D341Med (cell line): ENCODE measurements around the gene IFFO2.

Experiments
- DNase-seq: peaks from one replicate; pipeline ENCODE4 v3.0.0; 2012; ENCODE audit warnings: low spot score

Gene IFFO2

GRCh38 chr1:18919197-18919905, 37.1 kb downstream of the IFFO2 start:
- DNase-seq = no peak

DNA sequence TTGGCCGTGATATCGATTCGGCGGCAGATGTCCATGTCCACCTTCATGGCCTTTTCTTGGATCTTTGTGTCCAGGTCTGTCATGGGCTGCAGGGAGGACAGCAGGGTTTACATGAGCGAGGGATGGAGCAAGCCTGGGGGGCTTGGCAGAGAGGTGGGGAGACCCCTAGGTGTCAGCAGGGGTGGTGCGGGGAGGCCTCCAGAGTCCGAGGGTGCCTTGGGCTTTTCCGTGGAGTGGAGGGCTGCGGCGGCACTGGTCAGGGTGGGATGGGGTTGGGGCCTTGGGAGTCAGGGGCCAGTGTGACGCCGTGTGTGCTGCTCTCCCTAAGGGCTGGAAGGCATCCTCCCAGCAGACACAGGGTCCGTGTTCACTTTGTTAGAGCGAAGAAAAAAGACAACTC, 38.1 kb downstream of the IFFO2 start:
- no peak for DNase-seq

DNA sequence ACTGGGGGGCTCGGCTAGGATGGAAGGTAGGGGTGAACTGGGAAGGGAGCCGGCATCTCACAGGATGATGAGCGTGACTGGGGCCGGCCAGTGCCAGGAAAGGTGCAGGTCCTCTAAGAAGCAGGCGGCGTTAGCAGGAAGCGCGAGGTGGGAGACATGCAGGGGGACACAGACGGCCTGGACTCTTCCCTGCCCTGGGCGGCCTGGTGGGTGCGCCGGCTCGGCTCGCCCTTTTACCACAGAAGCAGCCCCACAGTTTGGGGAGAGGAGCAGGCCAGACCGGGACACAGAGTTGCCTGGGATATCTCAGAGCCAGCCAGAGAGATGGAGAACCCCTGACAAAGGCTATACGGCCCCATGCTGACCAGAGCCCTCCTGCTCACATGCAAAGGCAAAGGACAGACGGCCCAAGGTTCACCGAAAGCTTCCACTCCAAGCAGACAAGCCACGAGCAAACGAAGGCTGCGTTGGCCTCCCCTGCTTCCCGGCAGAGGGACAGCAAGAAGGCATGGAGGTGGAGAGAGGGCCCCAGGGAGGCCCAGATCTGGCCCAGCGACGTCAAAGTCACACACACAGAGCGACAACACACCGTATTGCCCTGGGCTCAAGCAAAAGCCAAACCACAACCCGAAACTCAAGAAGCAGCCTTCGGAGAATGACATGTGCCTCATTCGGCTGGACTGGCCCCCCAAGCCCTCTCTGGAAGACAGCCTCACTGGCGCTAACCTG, 39.2 kb downstream of the IFFO2 start:
- no peak for DNase-seq

- DNase-seq = no peak
Measured at GRCh38 chr1:18915341-18915740, 41.1 kb downstream of the IFFO2 start.

DNA sequence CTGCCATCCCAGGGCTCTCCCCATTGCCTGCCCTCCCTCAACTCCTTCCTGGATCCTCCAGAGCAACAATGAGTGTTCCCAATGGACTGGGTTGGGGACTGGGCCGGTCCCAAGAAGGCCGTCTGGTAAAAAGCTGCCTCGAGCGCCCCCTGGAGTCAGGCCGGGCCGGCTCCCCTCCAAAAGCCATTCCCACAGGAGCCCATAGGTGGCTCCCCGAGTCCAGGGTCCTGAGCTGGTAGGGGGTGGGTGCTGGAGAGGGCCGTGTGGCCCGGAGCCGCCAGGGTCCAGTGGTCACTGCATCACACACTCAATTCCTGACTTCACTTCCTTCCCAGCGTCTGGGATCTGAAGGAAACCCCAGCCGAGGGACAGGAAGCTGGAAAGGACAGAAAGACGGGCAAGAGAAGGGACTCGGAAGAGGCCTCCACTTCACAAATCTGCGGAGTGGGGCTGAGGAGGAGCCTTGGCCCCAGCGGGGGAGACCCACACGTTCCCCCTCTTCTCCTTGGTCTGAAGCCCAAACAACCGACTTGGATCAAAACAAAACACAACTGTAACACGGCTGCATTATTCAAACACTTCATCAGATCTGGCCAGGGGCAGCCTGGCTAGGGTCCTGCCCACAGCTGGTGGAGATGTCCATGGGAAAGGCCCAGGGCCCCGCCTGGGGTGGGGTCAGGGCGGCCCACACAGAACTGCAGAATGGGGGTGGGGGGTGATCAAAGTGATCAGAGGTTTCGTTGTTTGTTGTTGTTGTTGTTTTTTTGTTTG, 43.2 kb downstream of the IFFO2 start:
- DNase-seq = peak; percentile 90

DNA sequence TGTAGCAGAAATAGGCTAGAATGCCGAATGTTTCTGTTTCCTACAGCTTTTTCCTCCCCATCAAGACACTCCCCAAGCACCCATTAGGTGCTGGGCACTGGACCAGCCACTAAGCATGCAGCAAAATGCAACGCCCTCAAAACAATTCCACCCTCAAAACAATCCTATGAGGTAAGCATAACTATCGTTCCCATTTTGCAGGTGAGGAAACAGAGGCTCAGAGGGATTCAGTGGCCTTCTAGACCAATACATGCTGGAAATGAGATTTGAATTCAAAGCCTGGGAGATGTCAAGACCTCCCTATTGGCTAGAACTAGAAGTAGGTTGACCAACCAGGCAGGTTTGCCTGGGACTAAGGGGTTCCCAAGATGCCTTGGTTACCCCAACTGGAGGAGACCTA, 43.9 kb downstream of the IFFO2 start:
- no peak for DNase-seq

DNA sequence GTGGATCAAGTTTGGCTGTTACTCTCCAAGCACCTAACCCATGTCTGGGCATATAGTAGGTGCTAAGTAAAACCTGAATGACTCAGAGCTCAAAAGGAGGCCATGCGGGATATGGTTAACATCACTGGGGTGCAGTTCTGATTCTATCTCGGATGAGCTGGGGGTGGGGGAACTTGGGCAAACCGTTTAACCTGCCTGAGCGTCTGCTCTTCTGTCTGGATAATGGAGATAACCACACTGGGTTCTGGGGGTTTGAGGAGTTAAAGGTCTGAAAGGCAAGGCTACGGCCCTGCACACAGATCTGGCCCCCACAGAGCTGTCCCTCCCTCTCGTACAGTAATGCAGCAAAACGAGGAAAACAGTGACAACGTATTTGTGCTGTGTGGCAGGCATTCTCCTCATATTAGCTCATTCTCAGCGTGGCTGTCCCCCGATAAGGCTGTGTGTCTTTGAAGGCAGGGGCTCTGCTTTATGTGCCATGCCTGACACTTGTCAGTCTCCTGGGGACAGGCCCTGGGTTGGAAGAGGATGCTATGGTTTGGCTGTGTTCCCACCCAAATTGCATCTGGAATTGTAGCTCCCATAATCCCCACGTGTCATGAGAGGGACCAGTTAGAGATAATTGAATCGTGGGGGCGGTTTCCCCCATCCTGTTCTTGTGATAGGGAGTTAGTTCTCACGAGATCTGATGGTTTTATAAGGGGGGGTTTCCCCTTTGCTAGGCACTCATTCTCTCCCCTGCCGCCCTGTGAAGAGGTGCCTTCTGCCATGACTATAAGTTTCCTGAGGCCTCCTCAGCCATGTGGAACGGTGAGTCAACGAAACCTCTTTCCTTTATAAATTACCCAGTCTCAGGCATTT, 47.3 kb downstream of the IFFO2 start:
- DNase-seq = no peak

DNA sequence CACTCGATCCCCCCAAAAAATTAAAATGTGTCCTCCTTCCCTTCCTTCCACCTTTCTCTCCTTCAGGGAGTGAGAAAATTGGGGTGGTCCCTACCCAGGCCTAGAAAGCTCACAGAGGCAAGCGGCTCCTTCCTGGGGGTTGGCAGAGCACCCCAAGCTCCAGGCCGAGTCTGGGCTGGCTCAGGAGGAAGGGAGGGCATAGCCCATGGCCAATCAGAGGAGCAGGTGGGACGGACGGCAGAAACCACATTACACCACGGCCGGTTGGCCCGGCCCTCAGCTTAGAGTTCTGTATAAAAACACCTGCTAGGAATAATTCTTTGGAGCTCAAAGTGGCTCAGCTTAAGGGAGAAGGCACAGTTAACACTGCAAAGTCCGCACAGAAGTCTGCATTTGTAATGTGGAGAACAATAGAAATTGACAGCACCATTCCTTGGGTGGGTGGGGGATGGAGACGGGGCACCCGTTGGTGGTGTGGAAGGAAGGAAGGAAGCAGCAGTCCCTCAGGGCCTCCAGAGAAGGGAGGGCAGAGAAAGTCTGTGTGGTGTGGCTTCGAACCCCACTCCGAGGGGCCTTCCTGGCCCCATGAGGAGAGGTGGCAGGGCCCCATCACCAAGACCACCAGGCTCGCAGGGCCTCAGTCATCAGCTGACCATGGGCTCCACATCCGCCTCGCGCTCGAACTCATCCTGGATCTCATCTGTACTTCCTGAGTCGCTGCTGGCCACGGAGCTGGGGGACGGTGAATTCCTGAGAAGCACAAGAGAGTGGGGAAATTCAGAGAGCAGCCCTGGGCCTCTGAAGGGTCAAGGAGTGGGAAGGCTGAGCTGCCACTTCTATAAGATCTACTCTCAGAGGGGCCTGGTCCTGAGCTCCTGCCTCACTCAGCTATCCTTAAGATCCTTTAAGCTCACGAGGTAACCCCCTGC, 48.3 kb downstream of the IFFO2 start:
- DNase-seq = no peak

GRCh38 chr1:18907021-18907916, 49.2 kb downstream of the IFFO2 start:
- peak; percentile 64 for DNase-seq

DNA sequence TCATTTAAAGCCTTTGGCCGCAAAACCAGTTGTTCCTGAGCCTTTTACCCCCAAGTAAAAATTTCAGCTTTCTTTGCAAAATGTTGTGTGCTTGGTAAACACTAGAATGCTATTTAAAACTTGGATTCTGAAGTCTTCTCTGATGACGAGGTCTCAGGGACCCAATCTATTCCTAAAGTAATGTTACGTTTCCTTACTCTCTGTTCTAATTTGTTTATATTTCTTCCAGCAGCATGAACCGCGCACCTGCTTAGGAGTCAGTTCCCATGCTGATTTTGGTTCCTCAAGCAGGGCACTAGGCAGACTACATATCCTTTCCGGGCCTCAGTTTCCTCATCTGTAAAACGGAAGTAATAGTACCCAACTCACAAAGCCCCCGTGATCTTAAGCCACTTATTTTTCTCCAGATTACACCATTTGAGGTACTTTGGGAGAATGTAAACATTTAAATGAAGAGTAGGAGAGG, 53.2 kb downstream of the IFFO2 start:
- DNase-seq = no peak

DNA sequence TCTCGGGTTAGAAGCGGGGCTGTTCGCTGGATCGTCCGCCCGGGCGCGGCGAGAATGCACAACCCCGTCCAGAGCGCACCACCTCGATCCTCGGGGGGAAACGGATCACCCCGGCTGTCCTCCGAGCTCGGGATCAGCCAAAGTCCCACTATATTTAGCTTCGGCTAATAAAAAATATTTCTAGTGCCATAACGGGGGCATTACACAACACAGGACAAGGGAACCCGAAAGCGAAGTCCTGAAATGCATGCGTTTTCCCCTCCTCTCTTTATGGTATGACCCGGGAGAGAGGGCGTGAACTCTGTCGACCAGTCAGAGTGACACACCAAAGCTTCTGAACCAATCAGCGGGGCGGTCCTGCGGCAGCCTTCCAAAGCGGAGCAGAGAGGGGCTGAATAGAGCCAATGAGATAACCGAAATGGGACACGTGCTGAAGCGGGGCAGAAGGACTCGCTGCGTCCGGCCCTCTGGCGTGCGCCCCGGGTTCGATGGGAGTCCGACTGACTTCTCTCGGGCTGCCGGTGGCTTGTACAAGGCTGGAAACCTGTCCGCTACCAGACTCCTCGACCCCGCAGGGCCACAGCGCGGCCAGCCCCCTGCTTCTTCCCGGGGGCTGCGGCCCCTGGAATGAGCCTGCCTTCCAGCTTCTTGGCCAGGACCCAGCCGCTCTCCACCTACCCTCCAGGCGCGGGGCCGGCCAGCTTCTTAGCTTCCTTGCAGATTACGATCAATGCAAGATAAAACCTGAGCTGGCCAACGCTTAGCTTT, 53.8 kb downstream of the IFFO2 start, which contains the start of gene ALDH4A1:
ALDH4A1 (minus strand) TSS at position 33 of the 768 bp plus-strand sequence; CDS start at position 1, 32 bp downstream.
- DNase-seq = peak; percentile 94

DNA sequence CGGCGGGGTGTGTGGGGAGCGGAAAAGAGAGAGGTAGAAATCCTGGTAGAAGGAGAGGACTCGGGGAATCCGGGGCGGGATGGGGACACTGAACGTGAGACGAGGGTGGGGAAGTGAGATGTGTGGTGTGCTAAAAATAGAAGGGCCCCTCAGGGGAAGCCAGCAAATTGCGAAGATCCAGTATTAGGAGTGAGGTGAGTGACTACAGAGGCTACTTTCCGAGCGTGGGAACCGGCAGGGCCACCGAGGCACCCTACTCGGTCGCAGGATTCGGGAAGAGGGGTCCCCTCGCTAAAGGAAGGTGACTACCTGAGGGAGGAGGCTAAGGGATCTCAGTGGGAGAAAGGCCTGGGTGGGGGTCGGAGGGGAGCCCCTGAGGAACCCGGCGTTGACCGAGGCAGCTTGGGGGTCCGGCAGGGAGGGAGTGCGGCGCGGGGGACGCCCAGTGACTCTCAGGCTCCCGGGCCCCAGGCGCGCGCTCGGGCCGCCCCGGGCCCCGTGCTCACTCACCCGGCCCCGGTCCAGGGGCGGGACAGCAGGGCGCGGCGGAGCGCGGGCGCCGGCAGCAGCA, 54.4 kb downstream of the IFFO2 start:
- peak; percentile 50 for DNase-seq

GRCh38 chr1:18901147-18901951, 55.1 kb downstream of the IFFO2 start:
- no peak for DNase-seq

- no peak for DNase-seq
Measured at GRCh38 chr1:18900303-18900841, 56.1 kb downstream of the IFFO2 start.

DNA sequence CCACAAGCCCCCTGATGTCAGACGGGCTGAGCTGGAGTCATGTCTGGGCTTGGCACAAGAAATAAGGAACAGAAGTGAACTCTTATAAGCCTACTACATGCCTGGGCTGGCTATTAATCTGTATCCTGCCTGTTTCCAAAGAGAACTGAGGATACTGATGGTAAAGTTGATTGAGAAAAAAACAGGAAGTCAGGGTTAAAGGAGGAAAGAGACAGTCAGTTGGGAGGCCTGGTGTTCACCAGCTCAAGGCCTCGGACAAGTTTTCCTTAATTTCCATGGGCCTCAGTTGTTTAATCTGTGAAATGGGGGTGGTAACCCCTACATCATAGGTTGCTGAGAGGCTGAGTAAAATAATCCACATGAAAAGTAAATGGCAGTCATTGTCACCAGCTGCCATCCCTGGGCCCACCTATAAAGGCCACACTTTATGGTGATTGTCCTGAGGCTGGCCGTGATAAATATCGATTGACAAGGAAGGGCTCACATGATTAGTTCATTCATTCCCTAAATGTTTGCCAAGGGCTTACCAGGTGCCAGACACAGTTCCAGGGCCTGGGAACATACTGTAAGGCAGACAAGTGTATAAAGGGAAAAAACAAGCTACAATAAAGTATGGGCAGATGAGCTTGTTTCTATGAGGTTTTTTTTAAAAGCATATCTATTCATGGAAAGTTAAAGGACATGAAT, 57.0 kb downstream of the IFFO2 start:
- no peak for DNase-seq

GRCh38 chr1:18898567-18898966, 57.9 kb downstream of the IFFO2 start:
- DNase-seq = no peak

DNA sequence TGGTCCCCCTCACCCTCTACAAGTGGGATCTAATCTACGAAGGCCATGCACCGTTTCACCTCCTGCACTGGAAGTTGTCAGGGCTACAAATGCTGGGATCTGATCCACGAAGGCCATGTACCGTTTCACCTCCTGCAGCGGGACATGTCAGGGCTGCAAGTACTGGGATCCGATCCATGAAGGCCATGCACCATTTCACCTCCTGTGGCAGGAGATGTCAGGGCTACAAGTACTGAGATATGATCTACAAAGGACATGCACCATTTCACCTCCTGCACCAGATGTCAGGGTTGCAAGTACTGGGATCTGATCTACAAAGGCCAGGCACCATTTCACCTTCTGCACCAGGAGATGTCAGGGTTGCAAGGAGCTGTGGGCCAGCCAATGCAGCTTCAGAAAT, 61.2 kb downstream of the IFFO2 start:
- DNase-seq = no peak
